Esophagus squamous epithelium (tissue), 5 donors: ENCODE results near the gene TWIST2. TPM values are rescaled to one million over a fixed set of nuclear protein-coding genes. Genes with fewer than 3 reads are reported as not detected.

Source experiments
- DNase-seq: peaks from one replicate; lab custom pipeline; 2025; lab: John Stamatoyannopoulos, UW
- H3K27ac ChIP-seq, 4 donors: fragments of 200-600 bp; sonication (generic); one replicate each; pipeline ENCODE4 v1.5.1; 2016 to 2019; ENCODE audit warnings: mild to moderate bottlenecking in 1 of 4
- H3K27me3 ChIP-seq, 4 donors: fragments of 200-600 bp; sonication (generic); 1 replicate in 3 of 4; 2 replicates in 1 of 4; pipeline versions ENCODE4 v1.5.1 to v1.6.0; 2017 to 2021; ENCODE audit warnings: antibody characterized with exemption in 1 of 4
- H3K36me3 ChIP-seq, 3 donors: fragments of 200-600 bp; sonication (generic); one replicate each; pipeline ENCODE4 v1.5.1; 2016 to 2019
- H3K4me1 ChIP-seq, 3 donors: fragments of 200-600 bp; sonication (generic); one replicate each; pipeline ENCODE4 v1.5.1; 2017 to 2019
- H3K4me3 ChIP-seq, 4 donors: fragments of 200-600 bp; sonication (generic); 1 replicate in 3 of 4; 2 replicates in 1 of 4; pipeline ENCODE4 v1.5.1; 2016 to 2019; ENCODE audit warnings: mild to moderate bottlenecking in 2 of 4, moderate library complexity in 1 of 4
- H3K9me3 ChIP-seq, 3 donors: fragments of 200-600 bp; sonication (generic); one replicate each; pipeline ENCODE4 v1.5.1; 2016 to 2019
- CTCF ChIP-seq, 6 experiments: fragments of 450-650 bp in 4 of 6; fragments of 200-600 bp in 2 of 6; sonication (generic) in 2 of 6; IDR thresholded peaks; one replicate each; pipeline ENCODE4 v1.5.1; 2016 to 2019; ENCODE audit warnings: antibody characterized with exemption in 6 of 6, mild to moderate bottlenecking in 4 of 6, moderate library complexity in 4 of 6
- POLR2A ChIP-seq, 4 donors: fragments of 450-650 bp; IDR thresholded peaks; one replicate each; pipeline ENCODE4 v1.6.1; 2017; ENCODE audit warnings: antibody characterized with exemption in 4 of 4, mild to moderate bottlenecking in 4 of 4, moderate library complexity in 3 of 4
- WGBS, 2 donors: methylation state at CpG; one replicate each; pipeline ENCODE4 v1.1.5; 2018; 5-methylcytosine and 5-hydroxymethylcytosine counted together
- intact Hi-C: fragments of 100-400 bp; cut with DNase I; formaldehyde crosslinking; loops from one replicate; pipeline ENCODE4 v1.15.0; 2022
- total RNA-seq, 4 donors: library from RNA; depleted of rRNA; stranded (reverse); fragments of >200 nt; gene quantifications; one replicate each; pipeline ENCODE4 v1.1.0, GENCODE V29; 2016
- donor health status: DM: yes; HTN: yes; CAD: no.

The TWIST2 gene
- total RNA-seq, 4 donors from 2014 or later, result 3.1 to 33.0 (median 4.9) TPM

- no peaks in the 10 kb centered on the region for H3K4me1 ChIP-seq
- peaks cover 0 to 13% (median 0%) of the 10 kb centered on the region in 3 donors for H3K9me3 ChIP-seq
- H3K27ac ChIP-seq, result no peak overlapping the region
- 94 to 100% methylated on average over 1 of the region's 1 CpG for WGBS, 2 donors
- TF ChIP-seq CTCF (IDR thresholded peaks at IDR 0.05) (no peak), POLR2A (IDR thresholded peaks at IDR 0.05) (no peak)
- intact Hi-C loops, result no loop called here
- H3K36me3 ChIP-seq, result no peaks in the 10 kb centered on the region
- peaks cover 0 to 68% (median 0%) of the 10 kb centered on the region in 4 donors for H3K27me3 ChIP-seq
- no peak for DNase-seq
- H3K4me3 ChIP-seq, result no peak overlapping the region
Measured at GRCh38 chr2:238820197-238820596, 27.7 kb upstream of the TWIST2 start.

- Histone ChIP-seq H3K9me3 (peaks cover 0 to 15% (median 0%) of the 10 kb centered on the region in 3 donors), H3K36me3 (no peaks in the 10 kb centered on the region), H3K4me3 (no peak overlapping the region), H3K4me1 (no peaks in the 10 kb centered on the region), H3K27me3 (peaks cover 0 to 62% (median 0%) of the 10 kb centered on the region in 4 donors), H3K27ac (no peak overlapping the region)
- WGBS, 2 donors, result 38 to 68% methylated on average over 6 of the region's 6 CpGs
- TF ChIP-seq CTCF (IDR thresholded peaks at IDR 0.05) (no peak), POLR2A (IDR thresholded peaks at IDR 0.05) (no peak)
- no peak for DNase-seq
- intact Hi-C loops, result no loop called here
Measured at GRCh38 chr2:238820916-238821315, 27.0 kb upstream of the TWIST2 start.

- intact Hi-C loops, result no loop called here
- TF ChIP-seq POLR2A (IDR thresholded peaks at IDR 0.05), result no peak
- TF ChIP-seq CTCF (IDR thresholded peaks at IDR 0.05), result no peak
- WGBS, 2 donors, result 35 to 43% methylated on average over 8 to 9 of the region's 9 CpGs
- Histone ChIP-seq H3K27ac (no peak overlapping the region), H3K4me3 (no peak overlapping the region), H3K4me1 (no peaks in the 10 kb centered on the region), H3K27me3 (peaks cover 0 to 58% (median 0%) of the 10 kb centered on the region in 4 donors), H3K9me3 (peaks cover 0 to 15% (median 0%) of the 10 kb centered on the region in 3 donors), H3K36me3 (no peaks in the 10 kb centered on the region)
- DNase-seq, result no peak
Measured at GRCh38 chr2:238821391-238821790, 26.5 kb upstream of the TWIST2 start.

GRCh38 chr2:238821944-238822670, 25.8 kb upstream of the TWIST2 start:
- no peak overlapping the region for H3K27ac ChIP-seq
- peaks cover 0 to 15% (median 0%) of the 10 kb centered on the region in 3 donors for H3K9me3 ChIP-seq

More at GRCh38 chr2:238821944-238822670, 25.8 kb upstream of the TWIST2 start:
- Histone ChIP-seq H3K4me3 (no peak overlapping the region), H3K4me1 (no peaks in the 10 kb centered on the region), H3K27me3 (peaks cover 0 to 52% (median 0%) of the 10 kb centered on the region in 4 donors), H3K36me3 (no peaks in the 10 kb centered on the region)
- WGBS, 2 donors, result 70 to 74% methylated on average over 6 to 8 of the region's 10 CpGs
- TF ChIP-seq CTCF (IDR thresholded peaks at IDR 0.05), result no peak
- TF ChIP-seq POLR2A (IDR thresholded peaks at IDR 0.05), result no peak
- intact Hi-C loops, result no loop called here
- no peak for DNase-seq
